Activated CD8-positive, alpha-beta T cell treated with anti-CD3 and anti-CD28 coated beads for 36 hours (primary cell): Measurements from ENCODE around the gene OPCML. TPM values are rescaled to one million over a fixed set of nuclear protein-coding genes. Genes with fewer than 3 reads are reported as not detected.

Source experiments
- ATAC-seq: fragments of 200-7000 bp; cut with Tn5 transposase; one replicate; pipeline ENCODE4 v1.10.0; 2021; ENCODE audit warnings: mild to moderate bottlenecking, moderate library complexity
- CTCF ChIA-PET: fragments of 350-600 bp; sonication (Branson Sonifier 250); formaldehyde crosslinking; loops from one replicate; lab custom pipeline; 2021; ENCODE audit warnings: antibody characterized with exemption; lab: Charles Lee
- POLR2A ChIA-PET: fragments of 350-600 bp; sonication (Branson Sonifier 250); formaldehyde crosslinking; loops from one replicate; lab custom pipeline; 2021; ENCODE audit warnings: antibody characterized with exemption; lab: Charles Lee
- DNase-seq: peaks from one replicate; pipeline ENCODE4 v3.0.0-alpha.2; 2020
- H3K27ac Mint-ChIP-seq: one replicate; pipeline ENCODE4 v1.8.0; 2021; ENCODE audit warnings: mild to moderate bottlenecking, mixed read lengths
- H3K27me3 Mint-ChIP-seq: one replicate; pipeline ENCODE4 v1.8.0; 2021; ENCODE audit warnings: mixed read lengths
- H3K36me3 Mint-ChIP-seq: one replicate; pipeline ENCODE4 v1.8.0; 2021; ENCODE audit warnings: low read depth, mixed read lengths
- H3K4me1 Mint-ChIP-seq: one replicate; pipeline ENCODE4 v1.8.0; 2021; ENCODE audit warnings: low read depth, mixed read lengths
- H3K4me3 Mint-ChIP-seq: one replicate; pipeline ENCODE4 v1.8.0; 2021; ENCODE audit warnings: mild to moderate bottlenecking, moderate library complexity, mixed read lengths
- H3K9me3 Mint-ChIP-seq: one replicate; pipeline ENCODE4 v1.8.0; 2021; ENCODE audit warnings: mixed read lengths
- intact Hi-C: fragments of 100-400 bp; cut with micrococcal nuclease; formaldehyde crosslinking; loops from one replicate; pipeline ENCODE4 v1.10.0; 2022
- total RNA-seq, 2 experiments: library from RNA; stranded (reverse); gene quantifications; one replicate each; pipeline ENCODE4 v1.2.3, GENCODE V29; 2021
- TF ChIP-seq, protein P1 (sequence below): fragments of 200-600 bp; IDR thresholded peaks from one replicate; pipeline ENCODE4 v1.8.0; 2022; ENCODE audit warnings: antibody characterized with exemption, mild to moderate bottlenecking

The OPCML gene
- total RNA-seq, 2 experiments from 2014 or later = not detected

DNA sequence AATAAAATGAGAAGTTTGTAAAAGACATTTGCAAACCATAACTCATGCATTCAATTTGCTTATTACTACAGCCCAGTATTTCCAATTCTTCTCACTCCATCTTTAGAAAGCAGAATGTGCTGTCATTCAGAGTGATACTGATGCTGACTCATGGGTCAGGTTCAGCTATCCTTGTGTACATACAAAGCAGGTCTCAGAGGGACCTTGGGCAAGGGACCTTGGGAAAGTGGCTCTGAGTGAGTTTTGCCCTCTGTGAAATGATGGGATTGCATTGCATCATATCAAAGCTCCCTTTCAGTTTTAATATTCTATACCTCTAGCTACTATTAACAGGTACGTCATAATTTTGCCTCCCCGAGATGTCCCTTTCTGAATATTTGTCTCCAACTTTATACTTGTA lies 848.7 kb downstream of the OPCML start:
- Mint-ChIP-seq H3K27me3 (no peaks in the 10 kb centered on the region), H3K4me3 (no peak overlapping the region), H3K27ac (no peak overlapping the region), H3K9me3 (no peaks in the 10 kb centered on the region), H3K36me3 (no peaks in the 10 kb centered on the region), H3K4me1 (peaks cover 11% of the 10 kb centered on the region)
- POLR2A ChIA-PET = interaction anchor here (1.0 kb wide), 1 partner anchor 115 kb away, joined by 3 read pairs; no protein-coding TSS in a partner anchor
- DNase-seq (no peak), ATAC-seq (no peak)
- intact Hi-C loops = no loop called here
- CTCF ChIA-PET = interaction anchor here (1.0 kb wide), 1 partner anchor 257 kb away, joined by 3 read pairs; no protein-coding TSS in a partner anchor
- TF ChIP-seq, protein P1, sequence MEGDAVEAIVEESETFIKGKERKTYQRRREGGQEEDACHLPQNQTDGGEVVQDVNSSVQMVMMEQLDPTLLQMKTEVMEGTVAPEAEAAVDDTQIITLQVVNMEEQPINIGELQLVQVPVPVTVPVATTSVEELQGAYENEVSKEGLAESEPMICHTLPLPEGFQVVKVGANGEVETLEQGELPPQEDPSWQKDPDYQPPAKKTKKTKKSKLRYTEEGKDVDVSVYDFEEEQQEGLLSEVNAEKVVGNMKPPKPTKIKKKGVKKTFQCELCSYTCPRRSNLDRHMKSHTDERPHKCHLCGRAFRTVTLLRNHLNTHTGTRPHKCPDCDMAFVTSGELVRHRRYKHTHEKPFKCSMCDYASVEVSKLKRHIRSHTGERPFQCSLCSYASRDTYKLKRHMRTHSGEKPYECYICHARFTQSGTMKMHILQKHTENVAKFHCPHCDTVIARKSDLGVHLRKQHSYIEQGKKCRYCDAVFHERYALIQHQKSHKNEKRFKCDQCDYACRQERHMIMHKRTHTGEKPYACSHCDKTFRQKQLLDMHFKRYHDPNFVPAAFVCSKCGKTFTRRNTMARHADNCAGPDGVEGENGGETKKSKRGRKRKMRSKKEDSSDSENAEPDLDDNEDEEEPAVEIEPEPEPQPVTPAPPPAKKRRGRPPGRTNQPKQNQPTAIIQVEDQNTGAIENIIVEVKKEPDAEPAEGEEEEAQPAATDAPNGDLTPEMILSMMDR = no peak

DNA sequence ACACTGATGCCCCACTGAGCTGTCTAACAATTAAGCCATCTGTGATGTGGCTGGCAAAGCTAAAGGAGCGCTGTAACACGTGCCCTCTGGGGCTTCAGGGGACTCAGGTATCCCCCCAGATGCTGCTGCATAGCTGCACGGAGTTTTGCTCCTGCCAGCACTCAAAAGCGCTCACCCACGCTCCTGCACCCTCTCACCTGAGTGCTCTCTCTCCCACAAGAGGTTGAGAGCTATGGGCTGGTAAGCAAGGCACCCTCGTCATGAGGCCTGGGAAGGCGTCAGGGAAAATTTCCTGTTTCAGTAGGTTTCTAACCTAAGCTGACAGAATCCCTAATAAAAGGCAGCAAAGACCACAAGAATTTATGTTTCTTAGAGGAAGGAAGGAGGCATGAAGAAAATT lies 850.3 kb downstream of the OPCML start:
- Mint-ChIP-seq H3K9me3 (peaks cover 4% of the 10 kb centered on the region), H3K4me1 (peaks cover 11% of the 10 kb centered on the region), H3K36me3 (no peaks in the 10 kb centered on the region), H3K4me3 (no peak overlapping the region), H3K27ac (no peak overlapping the region), H3K27me3 (no peaks in the 10 kb centered on the region)
- ChIA-PET CTCF (no interaction called here), POLR2A (no interaction called here)
- ATAC-seq (no peak), DNase-seq (no peak)
- intact Hi-C loops = no loop called here
- TF ChIP-seq, protein P1 = no peak

DNA sequence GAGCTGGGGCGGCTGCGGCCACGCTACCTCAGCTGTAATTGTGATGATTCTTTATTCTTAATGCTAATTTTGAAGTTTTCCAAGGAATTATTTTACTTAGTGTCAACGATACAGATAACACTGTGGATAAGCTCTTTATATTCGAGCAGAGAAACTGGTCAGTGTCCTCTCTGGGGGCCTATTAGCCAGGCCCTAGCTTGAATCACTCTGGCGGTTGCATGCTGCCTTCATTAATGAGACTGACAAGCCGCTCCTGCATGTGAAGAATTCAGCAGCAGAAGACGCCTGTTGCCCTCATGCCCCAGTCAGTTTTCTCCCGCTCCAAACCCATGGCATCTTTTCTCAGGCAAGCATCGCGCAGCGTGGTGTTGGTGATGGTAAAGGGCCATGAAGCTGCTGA lies 851.7 kb downstream of the OPCML start:
- ChIA-PET POLR2A (no interaction called here), CTCF (no interaction called here)
- H3K27ac Mint-ChIP-seq = no peak overlapping the region

DNA sequence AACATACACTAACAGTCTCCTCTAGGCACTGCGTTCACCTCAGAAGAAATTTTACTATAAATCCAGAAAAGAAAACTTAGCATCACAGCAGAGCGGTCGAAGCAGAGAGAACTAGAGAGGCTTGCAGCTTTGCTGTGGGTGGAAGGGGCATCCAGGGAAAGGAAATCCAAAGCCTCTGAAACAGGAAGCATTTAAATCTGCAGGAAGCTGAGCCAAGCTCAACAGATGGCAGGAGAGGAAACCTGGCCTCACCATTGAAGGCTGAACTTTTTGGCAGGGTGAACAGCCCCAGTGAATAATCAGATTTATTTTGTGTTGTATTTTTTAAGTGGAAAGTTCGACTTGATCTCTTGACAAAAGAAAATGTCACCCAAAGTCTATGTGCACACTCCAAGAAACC lies 858.1 kb downstream of the OPCML start:
- peaks cover 4% of the 10 kb centered on the region for H3K9me3 Mint-ChIP-seq
- ATAC-seq = no peak
- intact Hi-C loops = no loop called here
- H3K36me3 Mint-ChIP-seq = no peaks in the 10 kb centered on the region
- no peaks in the 10 kb centered on the region for H3K4me1 Mint-ChIP-seq
- no peak overlapping the region for H3K27ac Mint-ChIP-seq
- ChIA-PET POLR2A (no interaction called here), CTCF (no interaction called here)
- TF ChIP-seq, protein P1 = no peak
- peaks cover 1% of the 10 kb centered on the region for H3K27me3 Mint-ChIP-seq
- H3K4me3 Mint-ChIP-seq = no peak overlapping the region
- DNase-seq = no peak

More for the DNA sequence above, 851.7 kb downstream of the OPCML start:
- no peaks in the 10 kb centered on the region for H3K27me3 Mint-ChIP-seq
- DNase-seq = no peak
- H3K9me3 Mint-ChIP-seq = peaks cover 4% of the 10 kb centered on the region
- peaks cover 8% of the 10 kb centered on the region for H3K4me1 Mint-ChIP-seq
- TF ChIP-seq, protein P1 = no peak
- intact Hi-C loops = no loop called here
- no peak for ATAC-seq
- H3K36me3 Mint-ChIP-seq = no peaks in the 10 kb centered on the region
- no peak overlapping the region for H3K4me3 Mint-ChIP-seq

DNA sequence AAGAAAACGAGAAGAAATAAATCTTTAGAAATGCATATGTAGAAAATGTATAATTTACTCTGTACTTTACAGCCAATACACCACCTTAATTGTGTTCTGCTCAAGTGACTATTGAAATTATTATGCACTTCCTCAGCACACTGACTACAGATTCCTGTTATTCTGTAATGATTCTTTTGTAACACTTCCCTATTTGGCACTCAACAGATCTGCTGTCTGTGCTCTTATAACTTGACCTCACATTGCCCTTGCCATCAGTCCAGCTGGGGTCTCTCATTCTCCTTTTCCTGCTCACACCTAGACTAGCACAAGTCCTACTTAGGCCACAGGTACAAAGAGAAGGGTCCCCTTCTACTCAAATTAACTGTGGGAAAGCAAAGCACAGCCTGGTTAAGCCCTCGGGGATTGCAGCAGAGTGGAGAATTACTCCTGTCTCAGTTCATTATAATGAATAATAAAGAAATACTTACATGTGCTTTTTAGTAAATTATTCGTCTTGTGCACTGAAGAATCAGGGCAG lies 860.4 kb downstream of the OPCML start:
- H3K27ac Mint-ChIP-seq = no peak overlapping the region

More for the DNA sequence above, 860.4 kb downstream of the OPCML start:
- Mint-ChIP-seq H3K27me3 (peaks cover 1% of the 10 kb centered on the region), H3K4me1 (no peaks in the 10 kb centered on the region), H3K9me3 (no peaks in the 10 kb centered on the region), H3K4me3 (no peak overlapping the region), H3K36me3 (no peaks in the 10 kb centered on the region)
- CTCF ChIA-PET = no interaction called here
- ATAC-seq (no peak), DNase-seq (no peak)
- intact Hi-C loops = no loop called here
- POLR2A ChIA-PET = interaction anchor here (0.6 kb wide), 1 partner anchor 105 kb away, joined by 3 read pairs; no protein-coding TSS in a partner anchor
- TF ChIP-seq, protein P1 = no peak
